ENCODE measurements around the gene CDK15.

The CDK15 gene

DNA sequence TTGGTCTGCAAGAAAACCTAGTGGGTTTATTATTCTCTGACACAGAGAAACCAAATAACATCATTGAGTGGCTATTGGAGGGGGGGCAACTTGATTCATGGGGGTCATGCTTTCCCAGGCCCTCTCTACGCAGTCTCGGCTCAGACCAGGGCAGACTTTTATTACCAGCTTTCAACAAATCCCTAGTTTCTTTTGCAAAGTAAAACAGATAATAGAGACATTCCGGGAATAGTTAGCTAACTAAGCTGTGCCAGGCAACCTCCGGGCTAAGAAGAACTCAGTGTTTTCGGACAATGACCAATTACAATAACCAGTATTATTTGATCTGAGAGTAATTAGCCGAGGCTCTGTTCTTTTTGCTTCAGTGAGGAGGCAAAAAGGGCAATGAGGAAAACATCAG is 66.3 kb downstream of the CDK15 start:
- no peak overlapping the region for H3K27ac ChIP-seq (ENCODE audit: low read depth, low read length)
- H3K4me3 ChIP-seq (ENCODE audit: low read depth, low read length): no peak overlapping the region
- H3K27me3 ChIP-seq (ENCODE audit: control insufficient read depth, insufficient read depth, low read length): no peaks in the 10 kb centered on the region
- no peak overlapping the region for H3K9ac ChIP-seq (ENCODE audit: low read length)
- peaks cover 11% of the 10 kb centered on the region for H3K4me1 ChIP-seq (ENCODE audit: control insufficient read depth, insufficient read depth, low read length)
- no peaks in the 10 kb centered on the region for H3K9me3 ChIP-seq (ENCODE audit: control insufficient read depth, insufficient read depth, low read depth, low read length)
- H3K36me3 ChIP-seq (ENCODE audit: control insufficient read depth, insufficient read depth, low read length): no peaks in the 10 kb centered on the region

- Histone ChIP-seq H3K9me3 (ENCODE audit: control insufficient read depth, insufficient read depth, low read depth, low read length) (no peaks in the 10 kb centered on the region), H3K4me1 (ENCODE audit: control insufficient read depth, insufficient read depth, low read length) (peaks cover 24% of the 10 kb centered on the region), H3K4me3 (ENCODE audit: low read depth, low read length) (no peak overlapping the region), H3K9ac (ENCODE audit: low read length) (no peak overlapping the region), H3K27me3 (ENCODE audit: control insufficient read depth, insufficient read depth, low read length) (no peaks in the 10 kb centered on the region), H3K27ac (ENCODE audit: low read depth, low read length) (no peak overlapping the region), H3K36me3 (ENCODE audit: control insufficient read depth, insufficient read depth, low read length) (no peaks in the 10 kb centered on the region)
These were observed 73.7 kb downstream of the CDK15 start for GRCh38 chr2:201879996-201880395.

DNA sequence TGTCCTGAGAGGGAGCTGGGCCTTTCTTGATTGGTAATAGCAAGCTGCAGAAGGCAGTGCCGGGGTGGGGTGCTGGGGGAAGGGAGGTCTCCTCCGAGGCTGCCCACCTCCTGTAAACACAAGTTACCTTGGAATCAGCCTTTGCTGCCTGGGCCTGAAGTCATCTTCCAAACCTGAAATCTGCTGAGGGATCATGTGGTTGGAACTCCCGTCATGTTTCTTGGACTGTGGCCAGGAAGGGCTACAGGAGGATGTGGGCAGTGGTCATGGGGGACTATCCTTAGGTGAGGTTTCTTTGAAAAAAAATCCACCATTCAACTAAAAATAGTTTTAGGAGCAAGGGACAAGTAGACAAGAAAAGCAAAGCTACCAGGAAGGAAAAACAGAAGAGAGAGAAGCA is 74.2 kb downstream of the CDK15 start:
- peaks cover 24% of the 10 kb centered on the region for H3K4me1 ChIP-seq (ENCODE audit: control insufficient read depth, insufficient read depth, low read length)
- H3K27me3 ChIP-seq (ENCODE audit: control insufficient read depth, insufficient read depth, low read length): no peaks in the 10 kb centered on the region
- no peak overlapping the region for H3K9ac ChIP-seq (ENCODE audit: low read length)
- no peaks in the 10 kb centered on the region for H3K36me3 ChIP-seq (ENCODE audit: control insufficient read depth, insufficient read depth, low read length)
- H3K9me3 ChIP-seq (ENCODE audit: control insufficient read depth, insufficient read depth, low read depth, low read length): no peaks in the 10 kb centered on the region
- no peak overlapping the region for H3K4me3 ChIP-seq (ENCODE audit: low read depth, low read length)
- no peak overlapping the region for H3K27ac ChIP-seq (ENCODE audit: low read depth, low read length)

- no peaks in the 10 kb centered on the region for H3K27me3 ChIP-seq (ENCODE audit: control insufficient read depth, insufficient read depth, low read length)
- H3K4me1 ChIP-seq (ENCODE audit: control insufficient read depth, insufficient read depth, low read length): peaks cover 24% of the 10 kb centered on the region
- no peaks in the 10 kb centered on the region for H3K36me3 ChIP-seq (ENCODE audit: control insufficient read depth, insufficient read depth, low read length)
- H3K27ac ChIP-seq (ENCODE audit: low read depth, low read length): no peak overlapping the region
- no peak overlapping the region for H3K9ac ChIP-seq (ENCODE audit: low read length)
- no peaks in the 10 kb centered on the region for H3K9me3 ChIP-seq (ENCODE audit: control insufficient read depth, insufficient read depth, low read depth, low read length)
- no peak overlapping the region for H3K4me3 ChIP-seq (ENCODE audit: low read depth, low read length)
These were observed 74.8 kb downstream of the CDK15 start for GRCh38 chr2:201880993-201881611.

- Histone ChIP-seq H3K4me3 (ENCODE audit: low read depth, low read length) (no peak overlapping the region), H3K4me1 (ENCODE audit: control insufficient read depth, insufficient read depth, low read length) (peaks cover 24% of the 10 kb centered on the region), H3K9me3 (ENCODE audit: control insufficient read depth, insufficient read depth, low read depth, low read length) (no peaks in the 10 kb centered on the region), H3K36me3 (ENCODE audit: control insufficient read depth, insufficient read depth, low read length) (no peaks in the 10 kb centered on the region), H3K27me3 (ENCODE audit: control insufficient read depth, insufficient read depth, low read length) (no peaks in the 10 kb centered on the region), H3K9ac (ENCODE audit: low read length) (no peak overlapping the region), H3K27ac (ENCODE audit: low read depth, low read length) (no peak overlapping the region)
These were observed 75.4 kb downstream of the CDK15 start for GRCh38 chr2:201881741-201882140.

DNA sequence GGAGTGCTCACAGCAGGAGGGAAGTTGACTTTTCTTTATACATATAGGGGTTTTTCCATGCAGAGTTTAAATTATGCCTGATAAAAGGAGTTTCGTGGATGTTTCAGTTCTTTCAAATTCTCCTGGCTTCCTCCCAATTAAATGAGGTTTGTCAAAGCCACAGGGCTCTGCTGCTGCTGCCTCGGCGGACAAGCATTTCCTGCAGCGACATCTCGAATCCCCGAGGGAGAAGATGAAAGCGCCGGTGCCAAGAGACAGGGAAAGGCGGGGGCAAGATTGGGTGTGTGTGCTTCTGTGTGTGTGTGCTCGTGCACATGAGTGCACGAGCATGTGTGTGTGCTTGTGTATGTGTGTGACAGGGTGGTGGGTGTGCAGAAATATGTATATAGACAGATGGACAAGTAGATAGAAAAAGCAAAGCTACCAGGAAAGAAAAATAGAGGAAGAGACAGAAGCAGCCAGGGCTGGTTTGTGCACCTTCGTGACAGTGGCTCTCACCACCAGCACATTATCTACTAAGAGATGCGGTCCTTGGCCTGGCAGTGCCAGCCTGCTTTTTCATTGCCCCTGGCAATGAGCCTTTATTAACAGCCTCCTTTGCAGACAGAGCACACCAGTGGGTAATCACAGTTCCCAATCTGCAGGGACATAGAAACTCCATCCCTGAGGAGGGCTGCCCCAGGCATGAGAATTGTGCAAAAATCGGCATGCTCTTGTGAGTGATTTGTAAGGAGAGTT is 76.2 kb downstream of the CDK15 start:
- Histone ChIP-seq H3K36me3 (ENCODE audit: control insufficient read depth, insufficient read depth, low read length) (no peaks in the 10 kb centered on the region), H3K4me1 (ENCODE audit: control insufficient read depth, insufficient read depth, low read length) (peaks cover 24% of the 10 kb centered on the region), H3K27ac (ENCODE audit: low read depth, low read length) (no peak overlapping the region), H3K4me3 (ENCODE audit: low read depth, low read length) (no peak overlapping the region), H3K27me3 (ENCODE audit: control insufficient read depth, insufficient read depth, low read length) (no peaks in the 10 kb centered on the region), H3K9me3 (ENCODE audit: control insufficient read depth, insufficient read depth, low read depth, low read length) (no peaks in the 10 kb centered on the region), H3K9ac (ENCODE audit: low read length) (no peak overlapping the region)

GRCh38 chr2:201883606-201884369 is 77.5 kb downstream of the CDK15 start:
- Histone ChIP-seq H3K4me3 (ENCODE audit: low read depth, low read length) (no peak overlapping the region), H3K9me3 (ENCODE audit: control insufficient read depth, insufficient read depth, low read depth, low read length) (no peaks in the 10 kb centered on the region), H3K36me3 (ENCODE audit: control insufficient read depth, insufficient read depth, low read length) (no peaks in the 10 kb centered on the region), H3K27ac (ENCODE audit: low read depth, low read length) (no peak overlapping the region), H3K9ac (ENCODE audit: low read length) (no peak overlapping the region), H3K27me3 (ENCODE audit: control insufficient read depth, insufficient read depth, low read length) (no peaks in the 10 kb centered on the region), H3K4me1 (ENCODE audit: control insufficient read depth, insufficient read depth, low read length) (peaks cover 36% of the 10 kb centered on the region)

GRCh38 chr2:201886504-201886903 is 80.2 kb downstream of the CDK15 start:
- H3K27me3 ChIP-seq (ENCODE audit: control insufficient read depth, insufficient read depth, low read length): no peaks in the 10 kb centered on the region
- H3K9ac ChIP-seq (ENCODE audit: low read length): no peak overlapping the region
- H3K4me1 ChIP-seq (ENCODE audit: control insufficient read depth, insufficient read depth, low read length): peaks cover 42% of the 10 kb centered on the region
- no peak overlapping the region for H3K4me3 ChIP-seq (ENCODE audit: low read depth, low read length)
- no peaks in the 10 kb centered on the region for H3K9me3 ChIP-seq (ENCODE audit: control insufficient read depth, insufficient read depth, low read depth, low read length)
- H3K27ac ChIP-seq (ENCODE audit: low read depth, low read length): no peak overlapping the region
- H3K36me3 ChIP-seq (ENCODE audit: control insufficient read depth, insufficient read depth, low read length): no peaks in the 10 kb centered on the region

GRCh38 chr2:201887773-201888425 is 81.6 kb downstream of the CDK15 start:
- no peak overlapping the region; the same call in 1 of the 2 replicates for H3K27ac ChIP-seq (ENCODE audit: low read depth, low read length)
- H3K9ac ChIP-seq (ENCODE audit: low read length): no peak overlapping the region
- no peaks in the 10 kb centered on the region for H3K27me3 ChIP-seq (ENCODE audit: control insufficient read depth, insufficient read depth, low read length)
- peak overlapping the region; percentile 47 for H3K4me3 ChIP-seq (ENCODE audit: low read depth, low read length)
- no peaks in the 10 kb centered on the region for H3K36me3 ChIP-seq (ENCODE audit: control insufficient read depth, insufficient read depth, low read length)
- H3K4me1 ChIP-seq (ENCODE audit: control insufficient read depth, insufficient read depth, low read length): peaks cover 33% of the 10 kb centered on the region
- no peaks in the 10 kb centered on the region for H3K9me3 ChIP-seq (ENCODE audit: control insufficient read depth, insufficient read depth, low read depth, low read length)

GRCh38 chr2:201888426-201888800 is 82.1 kb downstream of the CDK15 start:
- H3K4me3 ChIP-seq (ENCODE audit: low read depth, low read length): peak overlapping the region; percentile 47
- H3K9me3 ChIP-seq (ENCODE audit: control insufficient read depth, insufficient read depth, low read depth, low read length): no peaks in the 10 kb centered on the region
- peaks cover 30% of the 10 kb centered on the region for H3K4me1 ChIP-seq (ENCODE audit: control insufficient read depth, insufficient read depth, low read length)
- no peaks in the 10 kb centered on the region for H3K27me3 ChIP-seq (ENCODE audit: control insufficient read depth, insufficient read depth, low read length)
- no peaks in the 10 kb centered on the region for H3K36me3 ChIP-seq (ENCODE audit: control insufficient read depth, insufficient read depth, low read length)
- no peak overlapping the region; the same call in 1 of the 2 replicates for H3K27ac ChIP-seq (ENCODE audit: low read depth, low read length)
- H3K9ac ChIP-seq (ENCODE audit: low read length): no peak overlapping the region

- peaks cover 26% of the 10 kb centered on the region for H3K4me1 ChIP-seq (ENCODE audit: control insufficient read depth, insufficient read depth, low read length)
- no peak overlapping the region for H3K4me3 ChIP-seq (ENCODE audit: low read depth, low read length)
- H3K9ac ChIP-seq (ENCODE audit: low read length): no peak overlapping the region
- H3K36me3 ChIP-seq (ENCODE audit: control insufficient read depth, insufficient read depth, low read length): no peaks in the 10 kb centered on the region
- H3K9me3 ChIP-seq (ENCODE audit: control insufficient read depth, insufficient read depth, low read depth, low read length): no peaks in the 10 kb centered on the region
- no peak overlapping the region for H3K27ac ChIP-seq (ENCODE audit: low read depth, low read length)
- H3K27me3 ChIP-seq (ENCODE audit: control insufficient read depth, insufficient read depth, low read length): no peaks in the 10 kb centered on the region
These were observed 84.1 kb downstream of the CDK15 start for GRCh38 chr2:201890453-201890852.

All from HUES6 (cell line).